ENCODE results near the gene CAB39L.

GRCh38 chr13:49439609-49440008, 4.3 kb downstream of the CAB39L start:
- TF ChIP-seq CTCF (IDR thresholded peaks at IDR 0.05 in 4 of 5, conservative IDR thresholded peaks at IDR 0.05 in 1 of 5) (no peak), POLR2A (IDR thresholded peaks at IDR 0.05) (no peak)
